Measurements from ENCODE around the gene RHBDF1. TPM values are rescaled to one million over a fixed set of nuclear protein-coding genes. Genes with fewer than 3 reads are reported as not detected.

RHBDF1 gene
- total and polyA plus RNA-seq, 2 donors (not counting 1 experiment from before 2014, with no cell fraction given), result 40.5 to 53.8 TPM

DNA sequence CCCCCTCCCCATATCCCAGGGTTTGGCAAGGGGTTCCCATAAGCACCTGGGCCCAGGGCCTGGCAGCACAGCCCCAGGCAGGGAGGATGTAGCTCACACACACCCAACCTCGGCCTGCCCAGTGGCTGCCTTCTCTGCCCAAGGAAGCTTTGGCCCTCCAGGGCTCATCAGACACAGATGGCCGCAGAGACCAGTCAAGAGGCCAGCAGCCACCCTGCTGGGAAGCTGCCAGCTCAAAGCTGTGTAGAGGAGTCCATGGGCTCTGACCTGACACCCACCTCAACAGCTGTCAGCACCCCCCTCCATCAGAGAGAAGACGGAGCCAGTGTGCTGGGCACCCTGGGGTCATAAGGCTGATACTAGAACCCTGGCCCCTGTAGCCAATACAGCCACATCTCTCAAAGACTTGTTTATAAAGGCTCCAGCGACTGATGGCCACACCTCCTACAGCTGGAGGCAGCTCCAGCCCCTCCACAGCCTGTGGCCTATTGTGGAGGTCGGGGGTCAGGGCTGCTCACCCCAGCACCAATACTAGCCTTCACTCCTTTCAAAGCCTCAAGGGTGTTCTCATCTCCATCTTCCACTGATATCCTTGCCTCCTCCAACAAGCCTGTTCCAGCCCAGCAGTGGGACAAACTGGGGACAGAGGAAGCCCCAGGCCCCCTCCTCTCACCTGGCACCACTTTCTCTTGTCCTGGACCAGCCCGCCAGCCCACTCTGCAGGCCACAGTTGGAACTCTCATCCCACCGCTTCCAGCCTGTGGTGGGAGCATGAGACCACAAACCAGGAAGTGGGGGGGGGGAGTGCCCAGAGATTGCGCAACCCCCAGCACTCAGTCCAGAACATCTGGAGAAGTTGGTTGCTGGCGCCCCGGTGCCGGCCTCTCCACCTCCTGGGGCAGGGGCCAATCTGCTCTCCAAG, 3.4 kb upstream of the RHBDF1 start:
- no peaks in the 10 kb centered on the region for H3K27me3 ChIP-seq (ENCODE audit: control insufficient read depth, insufficient read depth, low read length)
- no peaks in the 10 kb centered on the region for H4K20me1 ChIP-seq (ENCODE audit: control insufficient read depth, extremely low read depth, insufficient read depth, low read length)
- H3K36me3 ChIP-seq (ENCODE audit: control insufficient read depth, insufficient read depth, low read length), result peaks cover 11% of the 10 kb centered on the region
- peak overlapping the region; percentile 96 for H3K27ac ChIP-seq (ENCODE audit: insufficient read depth, low read length)
- H3K4me1 ChIP-seq (ENCODE audit: control insufficient read depth, extremely low read depth, insufficient read depth, low read length), result peaks cover 44% of the 10 kb centered on the region
- H3K9ac ChIP-seq (ENCODE audit: insufficient read depth, low read length), result peak overlapping the region; percentile 46
- H3K4me3 ChIP-seq (replicated peaks in 1 of 4; ENCODE audit: control extremely low read depth in 1 of 4, insufficient read depth in 1 of 4, low read depth in 3 of 4, low read length in 4 of 4), result peak overlapping the region in 3 of 4 experiments; percentile 9 to 73 (median 16)
- H2AFZ ChIP-seq (ENCODE audit: low read length), result no peak overlapping the region
- DNase-seq (ENCODE audit: low read depth in 2 of 2), result peak; percentile 79 to 93
- H3K9me3 ChIP-seq (ENCODE audit: control insufficient read depth, insufficient read depth, low read depth, low read length), result no peaks in the 10 kb centered on the region
- TF ChIP-seq EZH2 (IDR thresholded peaks at IDR 0.05; ENCODE audit: low read length, missing control alignments), result no peak
- TF ChIP-seq, protein P1, sequence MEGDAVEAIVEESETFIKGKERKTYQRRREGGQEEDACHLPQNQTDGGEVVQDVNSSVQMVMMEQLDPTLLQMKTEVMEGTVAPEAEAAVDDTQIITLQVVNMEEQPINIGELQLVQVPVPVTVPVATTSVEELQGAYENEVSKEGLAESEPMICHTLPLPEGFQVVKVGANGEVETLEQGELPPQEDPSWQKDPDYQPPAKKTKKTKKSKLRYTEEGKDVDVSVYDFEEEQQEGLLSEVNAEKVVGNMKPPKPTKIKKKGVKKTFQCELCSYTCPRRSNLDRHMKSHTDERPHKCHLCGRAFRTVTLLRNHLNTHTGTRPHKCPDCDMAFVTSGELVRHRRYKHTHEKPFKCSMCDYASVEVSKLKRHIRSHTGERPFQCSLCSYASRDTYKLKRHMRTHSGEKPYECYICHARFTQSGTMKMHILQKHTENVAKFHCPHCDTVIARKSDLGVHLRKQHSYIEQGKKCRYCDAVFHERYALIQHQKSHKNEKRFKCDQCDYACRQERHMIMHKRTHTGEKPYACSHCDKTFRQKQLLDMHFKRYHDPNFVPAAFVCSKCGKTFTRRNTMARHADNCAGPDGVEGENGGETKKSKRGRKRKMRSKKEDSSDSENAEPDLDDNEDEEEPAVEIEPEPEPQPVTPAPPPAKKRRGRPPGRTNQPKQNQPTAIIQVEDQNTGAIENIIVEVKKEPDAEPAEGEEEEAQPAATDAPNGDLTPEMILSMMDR (conservative IDR thresholded peaks at IDR 0.05 in 1 of 2, IDR thresholded peaks at IDR 0.05 in 1 of 2; ENCODE audit: low read depth in 1 of 2, low read length in 2 of 2), result peak; percentile 23 to 53
- peak overlapping the region; percentile 83 for H3K4me2 ChIP-seq (ENCODE audit: extremely low read depth, insufficient read depth, low read length)
- peaks cover 34% of the 10 kb centered on the region for H3K79me2 ChIP-seq (ENCODE audit: control insufficient read depth, insufficient read depth, low read length)

- Histone ChIP-seq H3K27ac (ENCODE audit: insufficient read depth, low read length) (peak overlapping the region; percentile 96), H3K4me3 (replicated peaks in 1 of 4; ENCODE audit: control extremely low read depth in 1 of 4, insufficient read depth in 1 of 4, low read depth in 3 of 4, low read length in 4 of 4) (no peak overlapping the region), H3K36me3 (ENCODE audit: control insufficient read depth, insufficient read depth, low read length) (peaks cover 6% of the 10 kb centered on the region), H3K9ac (ENCODE audit: insufficient read depth, low read length) (peak overlapping the region; percentile 16), H3K27me3 (ENCODE audit: control insufficient read depth, insufficient read depth, low read length) (no peaks in the 10 kb centered on the region), H3K4me2 (ENCODE audit: extremely low read depth, insufficient read depth, low read length) (no peak overlapping the region), H3K4me1 (ENCODE audit: control insufficient read depth, extremely low read depth, insufficient read depth, low read length) (peaks cover 52% of the 10 kb centered on the region), H2AFZ (ENCODE audit: low read length) (no peak overlapping the region), H3K79me2 (ENCODE audit: control insufficient read depth, insufficient read depth, low read length) (peaks cover 37% of the 10 kb centered on the region), H3K9me3 (ENCODE audit: control insufficient read depth, insufficient read depth, low read depth, low read length) (no peaks in the 10 kb centered on the region), H4K20me1 (ENCODE audit: control insufficient read depth, extremely low read depth, insufficient read depth, low read length) (no peaks in the 10 kb centered on the region)
- TF ChIP-seq EZH2 (IDR thresholded peaks at IDR 0.05; ENCODE audit: low read length, missing control alignments), result no peak
- TF ChIP-seq, protein P1 (conservative IDR thresholded peaks at IDR 0.05 in 1 of 2, IDR thresholded peaks at IDR 0.05 in 1 of 2; ENCODE audit: low read depth in 1 of 2, low read length in 2 of 2), result no peak
- no peak for DNase-seq (ENCODE audit: low read depth in 2 of 2)
Observed at GRCh38 chr16:74747-75334, 2.4 kb upstream of the RHBDF1 start.

DNA sequence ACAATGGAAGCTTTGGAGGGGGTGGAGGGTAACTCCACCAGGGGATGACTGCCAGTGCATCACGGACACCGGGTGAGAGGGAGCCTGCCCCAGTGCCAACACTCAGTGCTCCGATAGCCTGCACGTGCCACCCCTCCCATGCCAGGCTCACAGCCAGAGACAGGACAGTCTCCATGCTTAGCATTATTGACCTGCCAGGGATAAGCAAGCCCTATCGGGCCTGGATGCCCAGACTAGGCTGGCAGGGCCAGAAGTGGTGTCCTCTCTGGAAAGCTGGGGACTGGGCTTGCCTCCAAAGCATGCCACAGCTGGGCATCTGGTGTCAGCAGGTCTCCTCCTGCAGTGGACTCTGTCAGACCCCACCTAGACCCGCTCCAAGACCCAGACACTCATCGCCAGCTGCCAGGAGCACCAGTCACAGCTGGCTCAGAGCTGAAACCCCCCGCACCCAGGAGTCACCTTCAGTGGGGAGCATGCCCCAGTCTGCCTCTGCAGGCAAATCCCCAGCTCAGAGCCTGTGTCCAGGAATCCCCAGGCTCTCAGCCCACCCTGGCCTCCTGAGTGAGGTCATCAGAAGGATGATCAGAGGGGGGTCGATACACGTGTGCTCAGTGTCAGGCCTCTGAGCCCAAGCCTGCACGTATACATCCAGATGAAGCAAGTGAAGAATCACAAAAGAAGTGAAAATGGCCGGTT, 1.8 kb upstream of the RHBDF1 start:
- H3K27ac ChIP-seq (ENCODE audit: insufficient read depth, low read length), result no peak overlapping the region
- no peak overlapping the region for H3K4me3 ChIP-seq (replicated peaks in 1 of 4; ENCODE audit: control extremely low read depth in 1 of 4, insufficient read depth in 1 of 4, low read depth in 3 of 4, low read length in 4 of 4)
- TF ChIP-seq, protein P1 (conservative IDR thresholded peaks at IDR 0.05 in 1 of 2, IDR thresholded peaks at IDR 0.05 in 1 of 2; ENCODE audit: low read depth in 1 of 2, low read length in 2 of 2), result no peak
- no peak for TF ChIP-seq EZH2 (IDR thresholded peaks at IDR 0.05; ENCODE audit: low read length, missing control alignments)
- no peaks in the 10 kb centered on the region for H3K27me3 ChIP-seq (ENCODE audit: control insufficient read depth, insufficient read depth, low read length)
- peaks cover 52% of the 10 kb centered on the region for H3K4me1 ChIP-seq (ENCODE audit: control insufficient read depth, extremely low read depth, insufficient read depth, low read length)
- no peak for DNase-seq (ENCODE audit: low read depth in 2 of 2)
- peaks cover 37% of the 10 kb centered on the region for H3K79me2 ChIP-seq (ENCODE audit: control insufficient read depth, insufficient read depth, low read length)
- H4K20me1 ChIP-seq (ENCODE audit: control insufficient read depth, extremely low read depth, insufficient read depth, low read length), result no peaks in the 10 kb centered on the region
- no peaks in the 10 kb centered on the region for H3K36me3 ChIP-seq (ENCODE audit: control insufficient read depth, insufficient read depth, low read length)
- no peak overlapping the region for H2AFZ ChIP-seq (ENCODE audit: low read length)
- H3K4me2 ChIP-seq (ENCODE audit: extremely low read depth, insufficient read depth, low read length), result no peak overlapping the region
- H3K9ac ChIP-seq (ENCODE audit: insufficient read depth, low read length), result no peak overlapping the region
- H3K9me3 ChIP-seq (ENCODE audit: control insufficient read depth, insufficient read depth, low read depth, low read length), result no peaks in the 10 kb centered on the region

Data from fibroblast of lung (primary cell).